D721Med (cell line): Measurements from ENCODE around the gene ANAPC2.

Experiments
- DNase-seq: peaks from one replicate; pipeline ENCODE4 v3.0.0; 2011; ENCODE audit warnings: low spot score; ENCODE audit not compliant: insufficient read length
- FAIRE-seq: peaks from 2 replicates; lab custom pipeline; 2011; peaks lifted over from hg19 to GRCh38; lab: Jason Lieb, UNC
- TF ChIP-seq, protein P1 (sequence below): IDR thresholded peaks from 2 replicates; pipeline ENCODE4 v1.5.1; 2012; ENCODE audit warnings: mild to moderate bottlenecking, control low read depth; ENCODE audit not compliant: insufficient read depth; ENCODE audit errors: missing control alignments

Gene ANAPC2

GRCh38 chr9:137199411-137200121 lies 11.2 kb upstream of the ANAPC2 start:
- TF ChIP-seq, protein P1, sequence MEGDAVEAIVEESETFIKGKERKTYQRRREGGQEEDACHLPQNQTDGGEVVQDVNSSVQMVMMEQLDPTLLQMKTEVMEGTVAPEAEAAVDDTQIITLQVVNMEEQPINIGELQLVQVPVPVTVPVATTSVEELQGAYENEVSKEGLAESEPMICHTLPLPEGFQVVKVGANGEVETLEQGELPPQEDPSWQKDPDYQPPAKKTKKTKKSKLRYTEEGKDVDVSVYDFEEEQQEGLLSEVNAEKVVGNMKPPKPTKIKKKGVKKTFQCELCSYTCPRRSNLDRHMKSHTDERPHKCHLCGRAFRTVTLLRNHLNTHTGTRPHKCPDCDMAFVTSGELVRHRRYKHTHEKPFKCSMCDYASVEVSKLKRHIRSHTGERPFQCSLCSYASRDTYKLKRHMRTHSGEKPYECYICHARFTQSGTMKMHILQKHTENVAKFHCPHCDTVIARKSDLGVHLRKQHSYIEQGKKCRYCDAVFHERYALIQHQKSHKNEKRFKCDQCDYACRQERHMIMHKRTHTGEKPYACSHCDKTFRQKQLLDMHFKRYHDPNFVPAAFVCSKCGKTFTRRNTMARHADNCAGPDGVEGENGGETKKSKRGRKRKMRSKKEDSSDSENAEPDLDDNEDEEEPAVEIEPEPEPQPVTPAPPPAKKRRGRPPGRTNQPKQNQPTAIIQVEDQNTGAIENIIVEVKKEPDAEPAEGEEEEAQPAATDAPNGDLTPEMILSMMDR: no peak
- FAIRE-seq (no peak), DNase-seq (no peak)

DNA sequence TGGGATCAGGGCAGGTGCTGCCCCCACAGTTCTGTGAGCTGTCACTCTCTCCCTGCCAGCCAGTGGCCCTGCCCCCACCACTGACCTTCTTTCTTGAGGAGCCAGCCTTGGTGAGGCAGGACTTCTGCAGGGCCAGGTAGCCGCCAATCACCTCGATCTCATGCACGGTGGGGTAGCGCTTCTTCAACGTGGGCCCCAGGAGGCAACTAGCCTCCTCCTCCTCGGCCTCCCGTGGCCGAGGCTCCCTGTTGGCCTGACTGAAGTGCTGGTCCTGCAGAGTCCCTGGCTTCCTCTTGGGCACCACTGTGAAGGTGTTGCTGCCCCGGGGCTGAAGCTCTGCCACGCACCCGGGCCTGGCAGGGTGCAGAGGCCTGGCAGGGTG lies 10.5 kb upstream of the ANAPC2 start:
- FAIRE-seq (no peak), DNase-seq (no peak)
- TF ChIP-seq, protein P1: no peak

DNA sequence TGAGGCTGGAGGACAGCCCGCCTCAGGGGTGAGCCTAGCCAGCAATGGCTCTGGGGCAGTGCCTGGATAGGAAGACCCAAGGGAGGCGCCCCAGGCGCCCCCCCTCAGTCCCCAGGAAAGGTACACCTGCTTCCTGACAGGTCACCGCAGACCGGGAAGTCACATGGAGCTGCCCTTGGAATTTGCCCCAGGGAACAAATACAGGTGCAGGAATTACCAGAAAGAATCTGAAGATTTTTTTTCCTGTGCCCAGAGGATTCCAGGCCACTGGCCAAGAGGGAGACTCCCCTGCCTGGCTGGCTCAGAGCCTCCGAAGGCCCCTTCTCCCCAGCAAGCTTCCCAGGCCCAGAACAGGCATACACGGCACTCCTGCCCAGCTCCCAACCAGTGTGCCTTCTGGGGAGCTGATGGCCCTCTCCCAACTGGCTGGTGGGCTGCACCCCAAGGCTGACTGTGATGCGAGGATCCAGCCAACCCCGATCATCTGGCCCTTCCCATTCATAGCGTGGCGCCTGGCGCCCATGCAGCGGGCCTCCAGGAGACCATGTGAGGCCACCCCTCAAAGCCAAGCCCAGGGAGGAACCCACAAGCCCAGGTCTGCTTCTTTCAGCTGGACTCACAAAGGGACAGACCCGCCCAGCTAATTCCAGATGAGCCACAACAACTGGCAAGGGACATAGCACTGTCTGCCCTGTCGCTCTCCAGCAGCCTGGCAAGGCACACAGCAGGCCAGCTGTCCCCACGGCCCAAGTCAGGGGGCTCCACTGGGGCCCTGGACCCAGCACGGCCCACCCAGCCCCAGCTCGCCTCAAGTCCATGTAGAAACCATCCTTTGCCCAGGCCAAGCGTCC lies 9.9 kb upstream of the ANAPC2 start:
- DNase-seq (no peak), FAIRE-seq (no peak)
- TF ChIP-seq, protein P1: no peak

GRCh38 chr9:137195525-137196220 lies 7.3 kb upstream of the ANAPC2 start:
- TF ChIP-seq, protein P1: no peak
- FAIRE-seq (no peak), DNase-seq (no peak)

DNA sequence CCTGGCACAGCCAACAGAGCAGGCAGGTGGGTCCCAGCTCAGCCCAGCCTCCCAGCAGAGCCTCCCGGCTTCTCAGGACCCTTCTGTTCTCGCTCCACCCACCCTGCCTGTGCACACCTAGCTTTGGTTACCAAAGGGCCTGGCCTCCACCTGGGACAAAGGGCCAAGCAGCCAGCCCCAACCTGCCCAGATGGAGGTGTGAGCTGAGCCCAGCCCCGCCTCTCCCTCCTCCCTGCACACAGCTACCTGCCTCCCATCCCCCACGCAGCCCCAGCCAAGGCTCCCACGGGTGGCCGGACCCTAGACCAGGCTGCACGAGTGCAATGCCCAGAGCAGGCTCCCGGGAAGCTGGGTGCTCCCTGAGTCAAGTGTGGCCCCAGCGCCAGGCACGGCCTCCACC lies 6.5 kb upstream of the ANAPC2 start:
- TF ChIP-seq, protein P1: no peak
- DNase-seq (no peak), FAIRE-seq (no peak)

DNA sequence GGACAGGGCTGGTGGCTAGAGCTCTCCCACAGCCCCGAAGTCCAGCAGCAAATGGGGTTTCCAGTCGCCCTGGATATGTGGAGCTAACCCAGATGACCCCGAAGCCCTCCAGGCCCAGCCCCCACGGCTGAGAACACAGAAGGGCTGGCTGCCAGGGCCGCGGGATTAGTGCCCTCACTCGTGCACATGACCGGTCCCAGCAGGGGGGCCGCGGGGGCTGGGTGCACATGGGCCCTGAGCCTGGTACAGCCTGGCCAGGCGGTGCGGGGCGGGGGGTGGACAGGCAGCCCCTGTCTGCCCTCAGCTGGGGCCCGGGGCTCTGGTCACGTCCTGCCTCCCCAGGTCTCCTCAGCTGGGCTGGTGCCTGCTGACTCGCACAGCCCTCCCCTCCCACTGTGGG lies 6.0 kb upstream of the ANAPC2 start:
- TF ChIP-seq, protein P1: no peak
- no peak for FAIRE-seq
- no peak for DNase-seq
